GM21515 (cell line): ENCODE data around the gene MTMR3.
"Not testable (repeated sequence)": the region's sequence is repeated elsewhere in the genome, so short reads cannot be mapped to it uniquely, and the experiment has no call there.

ENCODE experiments used
- ATAC-seq: cut with Tn5 transposase; IDR thresholded peaks from one replicate; pipeline ENCODE4 v1.9.1; 2021; ENCODE audit not compliant: unreplicated experiment

MTMR3 gene

DNA sequence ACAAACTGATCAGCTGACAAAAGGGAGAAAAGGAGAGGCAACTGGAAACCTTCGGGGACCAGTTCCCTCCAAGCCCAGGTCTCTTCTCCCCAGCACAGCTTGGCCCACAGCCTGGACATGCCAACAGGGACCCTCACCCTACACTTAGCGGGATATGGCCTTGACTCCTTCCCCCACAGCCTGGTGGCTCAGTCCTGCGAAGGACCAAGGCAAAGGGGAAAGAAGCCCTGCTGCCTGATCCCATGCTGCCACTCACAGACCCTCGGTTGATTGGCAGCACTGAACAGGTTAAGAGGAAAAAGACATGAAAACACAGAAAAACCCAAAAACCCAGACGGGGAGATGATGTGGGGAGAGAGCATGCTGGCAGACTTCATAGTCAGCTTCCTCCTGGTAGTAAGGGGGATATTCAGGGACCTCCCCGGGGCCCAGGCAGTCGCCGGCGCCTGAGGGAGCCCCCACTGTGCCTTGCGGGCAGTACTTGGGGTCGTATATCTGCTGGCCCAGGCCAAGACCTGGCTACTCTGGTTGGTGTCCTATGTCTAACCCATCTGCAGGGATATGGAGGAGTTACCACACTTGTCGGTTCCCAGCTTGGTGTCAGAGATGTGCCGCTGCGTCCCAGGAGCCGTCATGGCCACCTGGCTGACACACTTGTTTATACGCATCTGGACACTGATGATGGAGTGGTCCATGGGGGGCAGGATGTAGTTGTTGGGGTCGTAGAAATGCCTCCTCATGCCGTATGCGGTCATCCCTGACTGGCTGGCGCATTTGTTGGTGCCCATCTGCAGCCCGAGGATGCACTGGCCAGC, 163.1 kb downstream of the MTMR3 start:
- ATAC-seq, result no peak

DNA sequence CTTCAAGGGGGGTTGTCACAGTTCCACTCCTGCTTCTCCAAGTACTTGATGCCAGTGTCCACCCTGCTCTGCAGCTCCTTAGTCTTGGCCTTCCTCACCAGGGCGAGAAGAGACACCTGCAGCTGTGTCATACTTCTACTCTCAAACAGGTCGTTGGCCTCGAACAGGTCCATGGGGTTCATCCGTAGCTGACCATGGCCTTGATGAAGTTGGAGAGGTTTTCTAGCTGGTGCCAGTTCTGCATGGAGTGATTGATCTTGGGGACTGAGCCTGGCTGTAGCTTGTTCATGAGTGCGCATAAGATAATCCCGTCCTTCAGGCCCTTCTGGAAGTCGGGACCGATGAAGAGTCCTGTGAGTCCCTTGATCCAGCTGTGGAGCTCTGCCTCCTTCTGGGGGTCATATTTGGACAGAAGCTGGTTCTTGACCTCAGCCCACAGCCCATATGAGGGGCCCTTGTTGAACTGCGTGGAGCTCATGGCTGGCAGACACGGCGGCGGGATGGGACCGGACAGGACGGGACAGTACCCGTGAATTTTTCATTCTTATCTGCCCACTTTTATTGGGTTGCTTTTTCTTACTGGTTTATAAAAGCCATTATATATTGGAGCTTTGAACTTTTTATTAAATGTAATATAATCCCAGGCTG, 163.9 kb downstream of the MTMR3 start:
- ATAC-seq, result no peak

DNA sequence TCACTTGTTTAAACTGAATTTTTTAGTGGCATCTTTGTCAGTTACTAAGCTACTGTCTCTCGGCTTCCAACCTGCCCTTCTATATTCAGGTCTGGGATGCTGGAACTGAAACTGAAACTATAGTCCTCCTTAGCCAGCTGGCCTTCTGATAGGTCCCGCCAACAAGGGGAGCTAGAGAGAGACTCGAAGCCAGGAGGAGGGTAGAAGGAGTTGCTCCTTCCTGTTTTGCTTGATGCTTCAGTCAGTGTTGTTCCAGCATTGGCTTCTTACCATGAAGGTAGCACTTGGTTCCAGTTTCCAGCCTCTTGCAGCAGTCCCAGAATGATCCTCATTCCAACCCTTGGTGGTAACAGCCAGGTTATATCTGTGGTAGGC, 164.4 kb downstream of the MTMR3 start:
- ATAC-seq, result no peak

DNA sequence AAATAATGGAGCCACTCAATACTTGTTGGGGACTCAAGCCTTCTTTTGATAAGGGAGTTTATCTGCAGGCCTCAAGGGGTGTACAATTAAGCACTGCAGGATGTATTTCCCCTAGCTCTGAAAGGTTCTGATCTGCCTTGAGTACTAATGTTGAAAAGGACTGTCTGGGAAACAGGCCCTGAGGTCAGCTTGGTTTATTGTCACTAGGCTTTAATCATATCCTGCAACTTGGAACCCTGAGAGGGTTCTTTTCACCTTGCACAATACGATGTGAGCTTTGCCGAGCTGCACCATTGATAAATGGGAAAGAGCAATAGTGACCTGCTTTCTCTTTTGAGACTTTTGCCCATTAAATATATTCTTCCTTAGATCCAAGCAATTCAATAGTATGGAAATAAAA, 165.7 kb downstream of the MTMR3 start:
- ATAC-seq, result no peak

DNA sequence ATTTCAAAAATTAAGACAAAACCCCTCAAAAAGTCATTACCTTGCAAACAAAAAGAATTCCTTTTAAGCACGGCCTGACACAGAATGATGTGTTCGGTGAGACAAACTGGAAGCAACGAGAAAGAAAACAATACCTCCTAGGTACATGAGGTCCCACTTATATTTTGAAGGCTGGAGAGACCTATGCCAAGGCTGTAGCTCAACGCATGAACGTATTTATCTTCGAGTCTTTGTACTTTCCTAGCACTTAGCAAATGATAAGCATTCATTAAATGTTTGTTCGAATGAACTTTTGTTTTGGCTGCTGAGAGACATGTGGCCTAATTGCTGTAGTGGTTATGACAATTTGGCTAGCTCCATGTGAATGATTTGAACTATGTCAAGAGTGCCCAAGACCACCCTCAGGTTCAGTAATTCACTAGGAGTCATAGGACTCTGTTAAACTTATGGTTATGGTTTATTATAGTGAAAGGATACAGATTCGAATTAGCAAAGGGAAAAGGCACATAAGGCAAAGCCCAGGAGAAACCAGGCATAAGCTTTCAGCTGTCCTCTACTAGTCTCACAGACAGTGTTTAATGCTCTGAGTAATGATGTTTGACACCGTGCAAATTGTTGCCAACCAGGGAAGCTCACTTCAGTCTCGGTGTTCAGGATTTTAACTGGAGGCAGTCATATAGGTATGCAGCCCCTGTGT, 171.2 kb downstream of the MTMR3 start:
- ATAC-seq, result no peak

DNA sequence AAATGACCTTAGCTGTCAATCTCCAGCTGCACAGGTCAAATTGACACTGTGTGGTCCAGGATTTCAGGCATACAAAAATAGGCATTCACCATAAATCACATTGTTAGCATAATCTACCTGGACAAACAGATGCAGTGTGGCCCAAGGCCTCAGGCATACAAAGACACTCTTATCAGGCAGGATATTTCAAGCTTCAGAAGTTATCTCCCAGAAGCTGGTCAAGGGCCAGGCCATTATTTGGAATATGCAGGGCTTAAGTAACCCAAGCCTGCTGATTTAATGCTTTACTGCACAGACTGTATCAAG, 171.7 kb downstream of the MTMR3 start:
- no peak for ATAC-seq

DNA sequence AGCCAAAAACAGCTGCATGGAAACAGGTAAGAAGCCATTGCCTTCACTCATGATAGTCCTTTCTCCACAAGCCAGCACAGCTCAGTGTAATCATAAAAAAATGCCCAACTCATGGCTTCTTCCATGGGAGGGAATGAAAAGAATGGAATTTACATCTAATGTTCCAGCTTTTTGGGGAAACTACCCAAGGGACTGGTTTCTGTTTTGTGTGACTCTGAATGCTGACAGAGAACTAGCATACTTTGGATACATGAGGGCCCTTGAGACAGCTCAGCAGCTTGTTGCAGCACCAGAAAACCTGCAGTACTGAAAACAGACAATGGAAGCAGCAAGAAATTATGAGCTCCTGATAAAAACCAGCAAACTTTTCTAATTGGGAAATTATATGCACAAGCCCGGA, 173.0 kb downstream of the MTMR3 start:
- ATAC-seq, result no peak

DNA sequence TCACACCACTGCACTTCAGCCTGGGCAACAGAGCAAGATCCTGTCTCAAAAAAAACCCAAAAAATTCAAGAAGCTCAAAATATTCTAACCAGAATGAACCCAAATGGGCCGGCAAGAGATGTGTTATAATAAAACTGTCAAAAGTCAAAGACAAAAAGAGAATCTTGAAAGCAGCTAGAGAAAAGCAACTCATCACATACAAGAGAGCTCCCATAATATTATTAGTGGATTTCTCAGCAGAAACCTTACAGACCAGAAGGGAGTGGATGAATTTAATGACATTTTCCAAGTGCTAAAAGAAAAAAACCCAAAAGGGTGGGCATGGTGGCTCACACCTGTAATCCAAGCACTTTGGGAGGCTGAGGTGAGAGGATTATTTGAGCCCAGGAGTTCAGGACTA, 174.4 kb downstream of the MTMR3 start:
- no peak for ATAC-seq

DNA sequence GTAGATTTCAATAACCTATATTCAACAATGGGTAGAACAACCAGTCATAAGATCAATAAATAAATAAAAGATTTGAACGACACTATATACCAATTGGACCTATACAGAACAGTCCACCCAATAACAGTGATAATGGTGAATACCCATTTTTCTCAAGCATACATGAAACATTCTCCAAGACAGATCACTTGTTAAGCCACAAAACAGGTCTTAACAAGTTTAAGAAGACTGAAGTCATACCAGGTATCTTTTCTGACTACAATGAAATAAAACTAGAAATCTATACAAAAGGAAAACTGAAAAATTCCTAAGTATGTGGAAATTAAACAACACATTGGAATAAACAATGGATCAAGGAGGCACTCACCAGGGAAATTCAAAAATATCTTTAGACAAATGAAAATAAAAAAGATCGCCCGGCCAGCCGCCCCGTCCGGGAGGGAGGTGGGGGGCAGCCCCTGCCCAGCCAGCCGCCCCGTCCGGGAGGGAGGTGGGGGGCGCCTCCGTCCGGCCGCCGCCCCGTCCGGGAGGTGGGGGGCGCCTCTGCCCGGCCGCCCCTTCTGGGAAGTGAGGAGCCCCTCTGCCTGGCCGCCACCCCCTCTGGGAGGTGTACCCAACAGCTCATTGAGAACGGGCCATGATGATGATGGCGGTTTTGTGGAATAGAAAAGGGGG, 176.5 kb downstream of the MTMR3 start:
- ATAC-seq, result not testable (repeated sequence)

DNA sequence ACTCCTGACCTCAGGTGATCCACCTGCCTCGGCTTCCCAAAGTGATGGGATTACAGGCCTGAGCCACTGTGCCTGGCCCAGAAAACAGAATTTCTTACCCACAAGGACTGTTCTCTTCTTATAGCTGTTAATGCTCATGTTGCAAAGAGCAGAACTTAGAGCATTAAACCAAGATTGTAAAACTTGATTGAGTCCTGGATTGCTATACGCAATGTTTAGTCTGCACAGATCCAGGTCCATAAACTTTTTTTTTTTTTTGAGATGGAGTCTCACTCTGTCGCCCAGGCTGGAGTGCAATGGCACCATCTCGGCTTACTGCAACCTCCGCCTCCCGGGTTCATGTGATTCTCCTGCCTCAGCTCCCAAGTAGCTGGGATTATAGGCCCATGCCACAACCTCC, 178.1 kb downstream of the MTMR3 start:
- not testable (repeated sequence) for ATAC-seq

DNA sequence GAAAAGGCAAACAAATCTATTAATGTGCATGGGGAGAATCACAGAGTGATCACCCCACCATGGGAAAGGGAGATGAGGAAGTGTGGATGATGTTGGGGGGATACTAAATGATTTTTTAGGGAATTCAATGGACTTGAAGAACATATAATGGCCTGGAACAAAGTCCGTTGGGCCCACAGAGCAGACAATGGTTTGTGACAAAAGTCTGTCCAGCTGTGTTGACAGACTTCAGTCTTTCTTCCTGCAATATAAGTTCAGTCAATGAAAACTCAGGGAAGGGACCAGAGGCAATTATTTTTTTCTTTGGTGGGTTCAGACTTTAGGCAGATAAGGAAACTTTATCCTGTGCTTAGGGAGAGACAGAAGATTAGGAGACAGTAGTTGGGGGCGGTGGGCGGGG, 179.3 kb downstream of the MTMR3 start:
- ATAC-seq, result no peak

DNA sequence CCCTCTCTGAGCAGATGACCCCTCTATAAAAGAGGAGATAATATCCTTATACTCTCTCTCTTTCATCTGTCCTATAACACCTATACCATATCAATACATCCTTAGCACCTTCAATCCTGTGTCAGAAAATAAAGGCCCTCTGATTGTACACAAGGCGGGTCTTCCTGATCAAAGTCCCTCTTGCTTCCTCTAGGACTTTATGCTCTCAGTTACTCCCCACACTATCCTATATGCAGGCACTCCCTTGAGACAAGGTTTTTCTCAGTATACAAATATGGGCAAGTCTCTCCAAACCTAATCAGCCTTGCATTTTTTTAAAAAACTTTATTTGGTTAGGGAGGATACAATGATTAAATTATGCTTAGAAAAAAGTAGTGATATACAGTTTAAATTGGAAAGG, 180.0 kb downstream of the MTMR3 start:
- no peak for ATAC-seq

DNA sequence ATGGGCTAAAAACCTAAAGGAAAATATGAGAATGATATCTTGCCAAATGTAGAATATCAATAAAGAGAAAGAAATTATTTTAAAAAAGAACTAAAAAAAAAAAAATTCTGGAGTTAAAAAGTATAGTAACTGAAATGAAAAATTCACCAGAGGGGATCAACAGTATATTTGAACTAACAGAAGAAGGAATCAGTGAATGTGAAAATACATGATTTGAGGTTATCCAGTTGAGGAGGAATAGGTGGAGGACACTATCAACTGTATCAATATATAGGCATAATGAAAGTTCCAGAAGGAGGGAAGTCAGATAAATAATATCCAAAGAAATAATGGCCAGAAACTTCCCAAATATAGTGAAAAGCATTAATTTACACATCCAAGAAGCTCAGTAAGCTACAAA, 181.2 kb downstream of the MTMR3 start:
- ATAC-seq, result no peak

DNA sequence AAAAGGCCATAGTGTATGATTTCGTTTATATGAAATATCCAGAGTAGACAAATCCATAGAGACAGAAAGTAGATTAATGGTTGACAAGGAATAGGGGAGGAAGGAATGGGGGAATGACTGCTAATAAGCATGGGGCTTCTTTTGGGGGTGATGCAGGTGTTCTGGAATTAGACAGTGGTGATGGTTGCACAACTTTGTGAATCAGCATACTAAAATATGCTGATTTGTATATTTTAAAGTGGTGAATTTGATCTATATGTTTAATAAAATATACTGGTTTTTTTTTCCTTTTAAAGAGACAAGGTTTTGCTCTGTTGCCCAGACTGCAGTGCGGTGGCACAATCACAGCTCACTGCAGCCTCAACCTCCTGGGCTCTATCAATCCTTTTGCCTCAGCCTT, 190.8 kb downstream of the MTMR3 start:
- no peak for ATAC-seq

DNA sequence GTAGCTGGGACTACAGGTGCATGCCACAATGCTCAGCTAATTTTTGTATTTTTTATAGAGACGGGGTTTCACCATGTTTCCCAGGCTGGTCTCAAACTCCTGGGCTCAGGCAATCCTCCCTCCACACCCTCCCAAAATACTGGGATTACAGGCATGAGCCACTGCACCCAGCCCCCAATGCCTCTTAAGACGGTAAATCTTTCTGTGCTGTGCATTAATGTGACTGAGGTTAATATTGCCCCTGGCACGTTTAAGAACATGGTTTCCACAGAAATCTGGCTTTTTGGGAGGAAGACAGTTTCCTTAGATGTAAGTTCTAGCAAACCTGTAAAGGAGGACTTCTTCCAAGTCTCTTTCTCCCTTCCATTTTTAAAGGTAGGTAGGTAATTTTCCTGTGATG, 191.2 kb downstream of the MTMR3 start:
- ATAC-seq, result no peak

DNA sequence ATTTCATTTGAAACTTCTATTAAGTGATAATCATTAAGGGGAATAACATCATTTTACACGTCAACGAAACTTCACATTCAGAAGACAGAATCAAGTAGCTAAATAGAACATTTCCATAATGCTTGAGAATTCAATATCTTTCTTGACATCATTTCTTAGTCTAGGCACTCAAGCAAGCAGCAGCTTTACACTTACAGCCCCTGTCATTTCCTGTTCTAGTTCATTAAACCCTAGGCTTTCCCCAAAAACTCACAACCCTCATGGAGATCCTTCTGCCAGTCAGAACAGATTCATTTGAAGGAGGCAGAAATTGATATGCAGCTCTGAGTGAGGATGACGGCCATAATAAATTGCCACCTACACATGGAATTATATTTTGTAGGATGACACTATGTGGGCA, 192.0 kb downstream of the MTMR3 start:
- no peak for ATAC-seq

DNA sequence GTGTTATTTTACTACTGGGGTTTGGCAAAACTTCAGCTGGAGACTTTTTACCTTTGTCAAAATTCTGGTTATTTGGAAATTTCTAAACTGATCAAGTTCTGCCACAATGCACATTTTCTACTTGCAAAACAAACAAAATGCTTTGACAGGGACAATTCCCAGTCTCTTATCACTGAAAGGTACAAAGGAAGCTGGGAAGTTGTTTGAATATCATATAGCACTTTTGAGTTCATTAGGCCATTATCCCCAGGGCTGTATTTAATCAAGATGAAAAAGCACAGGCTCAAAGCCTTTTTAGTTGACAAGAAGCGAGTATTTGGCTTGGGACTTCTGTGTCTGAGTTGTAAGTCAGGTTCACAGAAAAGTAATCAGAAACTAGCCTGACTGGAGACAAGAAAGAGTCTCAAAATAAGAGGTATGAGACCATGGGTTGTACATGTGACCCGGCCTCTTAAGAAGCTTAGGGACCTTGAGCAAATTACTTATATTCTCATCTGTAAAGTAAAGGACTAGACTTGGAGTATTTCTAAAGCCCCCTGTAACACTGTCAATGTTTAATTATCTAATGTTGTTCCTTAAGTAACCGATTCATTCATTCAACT, 194.4 kb downstream of the MTMR3 start:
- no peak for ATAC-seq

DNA sequence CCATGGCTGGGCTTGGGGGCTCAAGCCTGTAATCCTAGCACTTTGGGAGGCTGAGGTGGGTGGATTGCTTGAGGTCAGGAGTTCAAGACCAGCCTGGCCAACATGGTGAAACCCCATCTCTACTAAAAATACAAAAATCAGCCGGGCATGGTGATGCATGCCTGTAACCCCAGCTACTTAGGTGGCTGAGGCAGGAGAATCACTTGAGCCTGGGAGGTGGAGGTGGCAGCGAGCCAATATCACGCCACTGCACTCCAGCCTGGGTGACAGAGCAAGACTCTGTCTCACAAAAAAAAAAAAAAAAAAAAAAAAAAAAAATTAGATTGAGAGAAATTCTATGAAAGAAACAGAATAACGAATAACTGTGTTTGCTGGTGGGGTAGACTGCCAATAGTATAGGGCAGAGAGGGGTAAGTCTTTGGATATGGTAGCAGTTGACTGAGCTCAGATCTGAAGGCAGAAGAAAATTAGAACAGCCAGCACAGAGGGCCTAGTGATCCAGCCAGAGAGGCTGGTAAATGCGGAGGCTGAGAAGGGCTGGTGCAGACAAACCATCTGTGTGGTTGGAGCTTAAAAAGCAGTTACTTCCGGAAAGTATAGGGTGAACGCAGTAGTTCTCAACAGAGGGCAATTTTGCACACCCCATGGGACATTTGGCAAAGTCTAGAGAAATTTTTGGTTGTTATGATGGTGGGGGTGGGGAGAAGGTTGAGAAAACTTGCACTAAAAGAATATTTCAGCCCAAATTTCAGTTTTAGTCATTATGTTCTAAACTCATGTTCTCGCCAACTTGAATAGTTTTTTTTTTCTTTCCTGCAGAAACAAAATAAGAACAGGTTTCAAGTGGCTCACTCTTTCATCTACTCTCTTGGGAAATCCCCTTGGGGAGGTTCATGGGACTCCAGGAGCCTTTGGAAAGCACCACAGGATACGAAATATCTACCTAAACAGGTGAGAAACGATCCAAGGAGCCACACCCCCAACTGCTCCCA, 195.6 kb downstream of the MTMR3 start:
- ATAC-seq, result no peak

DNA sequence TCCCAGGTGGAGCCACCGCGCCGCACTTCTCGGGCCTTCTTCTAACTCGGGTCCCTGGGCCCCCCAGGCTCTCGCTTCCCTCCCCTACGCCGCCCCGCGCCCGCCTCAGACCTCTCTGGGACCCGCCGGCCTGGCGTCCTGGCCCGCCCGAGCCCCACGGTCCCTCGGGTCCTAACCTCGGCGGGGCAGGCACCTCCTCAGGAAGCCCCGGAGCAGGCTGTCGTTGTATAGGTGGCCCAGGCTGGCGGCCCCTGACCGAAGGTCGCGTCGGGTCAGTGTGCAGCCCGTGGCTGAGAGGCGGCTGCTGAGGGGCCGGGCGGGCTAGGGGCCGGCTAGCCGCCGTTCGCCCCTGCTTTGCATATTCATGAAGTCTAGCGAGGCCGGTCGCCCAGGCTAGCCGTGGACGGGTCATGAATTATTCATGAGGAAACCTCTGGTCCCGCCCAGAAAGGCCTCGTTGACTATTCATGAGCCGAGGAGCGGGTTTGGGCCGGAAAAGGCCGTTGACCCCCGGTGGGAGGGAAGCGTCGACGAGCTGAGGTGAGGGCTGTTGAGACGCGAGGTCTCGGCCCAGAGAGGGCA, 197.1 kb downstream of the MTMR3 start, which contains the start of gene HORMAD2:
Gene HORMAD2, plus strand, starts transcription at position 513 of the 582 bp plus-strand sequence. CDS start 13,489 bp downstream, outside the sequence.
- ATAC-seq, result no peak
